A549 (cell line): ENCODE data around the gene UBAC2. TPM values are rescaled to one million over a fixed set of nuclear protein-coding genes. Genes with fewer than 3 reads are reported as not detected.
A peak's percentile ranks its signal among the peaks of the same experiment; 100 is the strongest.

ENCODE experiments used
- ATAC-seq, 2 experiments: fragments of 200-7000 bp in 1 of 2; fragments of >200 bp in 1 of 2; cut with Nextera tagmentation in 1 of 2; cut with Tn5 transposase in 1 of 2; 3 replicates each; pipeline versions ENCODE4 v1.8.0 to v1.9.1; 2018 to 2020; ENCODE audit warnings: mild to moderate bottlenecking in 1 of 2, moderate library complexity in 1 of 2
- CTCF ChIA-PET: fragments of 300-600 bp; sonication (Branson Sonifier 250); formaldehyde crosslinking; extraction: SDS; loops from one replicate; lab custom pipeline; 2021; ENCODE audit warnings: antibody characterized with exemption, inconsistent platforms; lab: Yijun Ruan, JAX
- POLR2A ChIA-PET: fragments of 350-600 bp; formaldehyde crosslinking; extraction: SDS; loops from one replicate; lab custom pipeline; 2021; ENCODE audit warnings: antibody characterized with exemption, inconsistent platforms; lab: Yijun Ruan, JAX
- DNase-seq, 2 experiments: peaks; one replicate each; pipeline versions ENCODE4 v3.0.0 to v3.0.0-alpha.2; 2011 to 2016; ENCODE audit warnings: low read depth in 1 of 2, low spot score in 1 of 2
- FAIRE-seq: peaks from 2 replicates; lab custom pipeline; 2011; peaks lifted over from hg19 to GRCh38; lab: Jason Lieb, UNC
- H3K27ac ChIP-seq, 2 experiments: fragments of >200 bp; sonication (Bioruptor Twin); formaldehyde crosslinking; 3 replicates each; pipeline ENCODE4 v1.5.1; 2016 to 2017
- H3K4me1 ChIP-seq: fragments of >200 bp; sonication (Bioruptor Twin); formaldehyde crosslinking; 3 replicates; pipeline ENCODE4 v1.6.1; 2016
- H3K4me2 ChIP-seq: fragments of >200 bp; sonication (Bioruptor Twin); formaldehyde crosslinking; 3 replicates; pipeline ENCODE4 v1.6.1; 2016
- H3K4me3 ChIP-seq: fragments of >200 bp; sonication (Bioruptor Twin); formaldehyde crosslinking; 3 replicates; pipeline ENCODE4 v1.5.1; 2016
- H3K9me3 ChIP-seq: fragments of >200 bp; sonication (Bioruptor Twin); formaldehyde crosslinking; 3 replicates; pipeline ENCODE4 v1.6.1; 2016
- ATOH8 ChIP-seq: fragments of 250-450 bp; sonication (Bioruptor Pico); IDR thresholded peaks from 2 replicates; pipeline ENCODE4 v1.5.0; 2020; ENCODE audit warnings: low read depth, mild to moderate bottlenecking, moderate library complexity
- BCL3 ChIP-seq: fragments of >200 bp; sonication (Bioruptor Twin); formaldehyde crosslinking; IDR thresholded peaks from 3 replicates; pipeline ENCODE4 v1.6.1; 2016
- CBX8 ChIP-seq: fragments of 200-600 bp; sonication (generic); IDR thresholded peaks from 2 replicates; pipeline ENCODE4 v1.6.1; 2016
- CHD2 ChIP-seq: fragments of 150-350 bp; IDR thresholded peaks from 2 replicates; pipeline ENCODE4 v1.6.1; 2014; ENCODE audit warnings: low read length; ENCODE audit not compliant: partially characterized antibody
- CHD4 ChIP-seq: fragments of 200-600 bp; sonication (generic); IDR thresholded peaks from 2 replicates; pipeline ENCODE4 v1.6.1; 2016; ENCODE audit warnings: antibody characterized with exemption, mild to moderate bottlenecking, borderline replicate concordance
- CTCF ChIP-seq: fragments of >200 bp; sonication (Bioruptor Twin); formaldehyde crosslinking; IDR thresholded peaks from 3 replicates; pipeline ENCODE4 v1.5.1; 2016
- E2F6 ChIP-seq: IDR thresholded peaks from 2 replicates; pipeline ENCODE4 v1.6.1; 2012; ENCODE audit warnings: low read depth, borderline replicate concordance
- EHF ChIP-seq: fragments of 250-450 bp; sonication (Bioruptor Pico); IDR thresholded peaks from 2 replicates; pipeline ENCODE4 v1.5.0; 2020; ENCODE audit warnings: mild to moderate bottlenecking
- ESRRA ChIP-seq: fragments of 150-350 bp; IDR thresholded peaks from 2 replicates; pipeline ENCODE4 v1.6.1; 2014; ENCODE audit warnings: mild to moderate bottlenecking, low read length, borderline replicate concordance
- FOSB ChIP-seq: fragments of 250-450 bp; sonication (Bioruptor Pico); IDR thresholded peaks from 2 replicates; pipeline ENCODE4 v1.5.0; 2020; ENCODE audit warnings: mild to moderate bottlenecking, moderate library complexity
- GATA3 ChIP-seq: IDR thresholded peaks from 2 replicates; pipeline ENCODE4 v1.6.1; 2012; ENCODE audit warnings: borderline replicate concordance
- HDAC2 ChIP-seq: fragments of 200-600 bp; sonication (generic); IDR thresholded peaks from 2 replicates; pipeline ENCODE4 v1.6.1; 2016
- HES2 ChIP-seq: fragments of >200 bp; sonication (Bioruptor Twin); formaldehyde crosslinking; IDR thresholded peaks from 2 replicates; pipeline ENCODE4 v1.6.1; 2016
- HOXA7 ChIP-seq: fragments of 250-450 bp; sonication (Bioruptor Pico); IDR thresholded peaks from 2 replicates; pipeline ENCODE4 v1.5.0; 2020; ENCODE audit warnings: mild to moderate bottlenecking, moderate library complexity
- HOXB13 ChIP-seq: fragments of 250-450 bp; sonication (Bioruptor Pico); IDR thresholded peaks from 2 replicates; pipeline ENCODE4 v1.5.0; 2020; ENCODE audit warnings: low read depth, mild to moderate bottlenecking, moderate library complexity
- JUN ChIP-seq, 2 experiments: fragments of >200 bp; sonication (Bioruptor Twin); formaldehyde crosslinking; IDR thresholded peaks; 2 replicates in 1 of 2; 3 replicates in 1 of 2; pipeline ENCODE4 v1.6.1; 2016 to 2017
- JUNB ChIP-seq: fragments of >200 bp; sonication (Bioruptor Twin); formaldehyde crosslinking; IDR thresholded peaks from 2 replicates; pipeline ENCODE4 v1.6.1; 2016
- KDM5A ChIP-seq: fragments of 200-600 bp; sonication (generic); IDR thresholded peaks from 2 replicates; pipeline ENCODE4 v1.6.1; 2016; ENCODE audit warnings: antibody characterized with exemption, mild to moderate bottlenecking
- MAFK ChIP-seq: fragments of 450-650 bp; IDR thresholded peaks from 2 replicates; pipeline ENCODE4 v1.6.1; 2014; ENCODE audit not compliant: partially characterized antibody
- MYC ChIP-seq: IDR thresholded peaks from 2 replicates; pipeline ENCODE4 v1.6.1; 2012; ENCODE audit warnings: mild to moderate bottlenecking, inconsistent platforms, low read length, improper control_type of control experiment, borderline replicate concordance
- NPAS2 ChIP-seq: fragments of 250-450 bp; sonication (Bioruptor Pico); IDR thresholded peaks from 2 replicates; pipeline ENCODE4 v1.8.0; 2022; ENCODE audit warnings: mild to moderate bottlenecking, moderate library complexity, borderline replicate concordance
- NR3C1 ChIP-seq: fragments of >200 bp; sonication (Bioruptor Twin); formaldehyde crosslinking; IDR thresholded peaks from 3 replicates; pipeline ENCODE4 v1.6.1; 2017
- PBX3 ChIP-seq: IDR thresholded peaks from 2 replicates; pipeline ENCODE4 v1.6.1; 2012
- POLR2A ChIP-seq: IDR thresholded peaks from 2 replicates; pipeline ENCODE4 v1.6.1; 2012; ENCODE audit warnings: mild to moderate bottlenecking, low read length
- RAD21 ChIP-seq, 2 experiments: fragments of >200 bp in 1 of 2; sonication (Bioruptor Twin) in 1 of 2; formaldehyde crosslinking in 1 of 2; IDR thresholded peaks in 1 of 2; conservative IDR thresholded peaks in 1 of 2; 2 replicates in 1 of 2; 3 replicates in 1 of 2; pipeline ENCODE4 v1.6.1; 2012 to 2018; ENCODE audit warnings: inconsistent platforms in 1 of 2
- RARB ChIP-seq: fragments of 250-450 bp; sonication (Bioruptor Pico); IDR thresholded peaks from 2 replicates; pipeline ENCODE4 v1.8.0; 2021; ENCODE audit warnings: mild to moderate bottlenecking, moderate library complexity
- RFX5 ChIP-seq: fragments of 450-650 bp; IDR thresholded peaks from 2 replicates; pipeline ENCODE4 v1.7.1; 2014; ENCODE audit warnings: antibody characterized with exemption, mild to moderate bottlenecking, moderate library complexity
- SMC3 ChIP-seq: fragments of >200 bp; sonication (Bioruptor Twin); formaldehyde crosslinking; IDR thresholded peaks from 3 replicates; pipeline ENCODE4 v1.6.1; 2018; ENCODE audit warnings: inconsistent platforms
- SREBF2 ChIP-seq: fragments of 450-650 bp; IDR thresholded peaks from 2 replicates; pipeline ENCODE4 v1.6.1; 2014; ENCODE audit warnings: mild to moderate bottlenecking, moderate library complexity
- TFCP2L1 ChIP-seq: fragments of 250-450 bp; sonication (Bioruptor Pico); IDR thresholded peaks from 2 replicates; pipeline ENCODE4 v1.5.0; 2021; ENCODE audit warnings: mild to moderate bottlenecking
- USF2 ChIP-seq: fragments of 450-650 bp; IDR thresholded peaks from 2 replicates; pipeline ENCODE4 v1.6.1; 2014; ENCODE audit warnings: antibody characterized with exemption
- ZC3H11A ChIP-seq: fragments of 450-650 bp; IDR thresholded peaks from 2 replicates; pipeline ENCODE4 v1.6.1; 2014; ENCODE audit warnings: antibody characterized with exemption, mild to moderate bottlenecking
- ZFP36 ChIP-seq: fragments of 450-650 bp; IDR thresholded peaks from 2 replicates; pipeline ENCODE4 v1.6.1; 2014; ENCODE audit warnings: borderline replicate concordance; ENCODE audit not compliant: partially characterized antibody
- ZNF302 ChIP-seq: fragments of 250-450 bp; sonication (Bioruptor Pico); IDR thresholded peaks from 2 replicates; pipeline ENCODE4 v1.9.0; 2021; ENCODE audit warnings: inconsistent platforms, mild to moderate bottlenecking, moderate library complexity
- ZSCAN20 ChIP-seq: fragments of 250-450 bp; sonication (Bioruptor Pico); IDR thresholded peaks from 2 replicates; pipeline ENCODE4 v1.8.0; 2022; ENCODE audit warnings: mild to moderate bottlenecking, moderate library complexity
- WGBS: methylation state at CpG from one replicate; pipeline ENCODE4 v1.1.6; 2017; ENCODE audit errors: missing lambda C conversion rate; 5-methylcytosine and 5-hydroxymethylcytosine counted together
- polyA minus RNA-seq: library from RNA; depleted of rRNA, polyadenylated mRNA; stranded (reverse); fragments of >200 nt; gene quantifications from 2 replicates; pipeline ENCODE4 v1.2.3, GENCODE V29; 2011; rRNA and poly(A)+ RNA removed
- polyA plus RNA-seq, 4 experiments: library from polyadenylated mRNA; depleted of rRNA in 3 of 4; stranded (reverse); fragments of >200 nt; fragmentation: RNase III in 1 of 4; extraction: RNeasy Plus Mini Kit Qiagen cat#74134 plus additional on column Dnase treatment in 1 of 4; gene quantifications; 2 replicates in 3 of 4; 3 replicates in 1 of 4; pipeline ENCODE4 v1.2.3, GENCODE V29; 2011 to 2017

UBAC2 gene
- polyA plus RNA-seq (2011; rRNA removed): 92.8 and 103 TPM in 2 replicates
- 44.3 and 57.1 TPM in 2 replicates for polyA plus RNA-seq (2012; cell fraction: cytosol; rRNA removed)
- 40.9 and 51.8 TPM in 2 replicates for polyA plus RNA-seq (2012; cell fraction: nucleus; rRNA removed)
- polyA plus RNA-seq (2017; fragmentation: RNase III; extraction: RNeasy Plus Mini Kit Qiagen cat#74134 plus additional on column Dnase treatment): 59.8 to 63.2 TPM (median 61.6 TPM) in 3 replicates
- polyA minus RNA-seq: 34.0 and 34.5 TPM in 2 replicates

GRCh38 chr13:99200432-99201167 is at the start of gene UBAC2:
UBAC2 (plus strand) TSS chr13:99200854; CDS start chr13:99200909, 55 bp downstream.
- under 1% methylated on average over 18 of the region's 76 CpGs for WGBS
- POLR2A ChIA-PET: interaction anchor here (0.6 to 1.7 kb wide), 15 partner anchors 9 to 1074 kb away, joined by 3 to 8 read pairs (median 4); no protein-coding TSS in a partner anchor
- Histone ChIP-seq H3K9me3 (no peaks in the 10 kb centered on the region), H3K4me3 (peak within 1 kb of the TSS; percentile 90), H3K4me1 (peaks cover 7% of the 10 kb centered on the region), H3K27ac (peak within 1 kb of the TSS; percentile 94 to 96), H3K4me2 (peak within 1 kb of the TSS; percentile 78)
- ATAC-seq (peak; percentile 91 to 93), DNase-seq (peak; percentile 80 to 92), FAIRE-seq (no peak)
- CTCF ChIA-PET: interaction anchor here (0.7 to 2.8 kb wide), 8 partner anchors 15 to 167 kb away, joined by 3 to 12 read pairs (median 8); no protein-coding TSS in a partner anchor
- TF ChIP-seq MYC: peak; percentile 57
- no peak for TF ChIP-seq ZSCAN20 (CRISPR knock-in tag)
- no peak for TF ChIP-seq JUNB
- TF ChIP-seq RAD21 (conservative IDR thresholded peaks at IDR 0.05 in 1 of 2, IDR thresholded peaks at IDR 0.05 in 1 of 2): no peak
- no peak for TF ChIP-seq ZFP36
- TF ChIP-seq POLR2A: peak; percentile 86
- no peak for TF ChIP-seq EHF (CRISPR knock-in tag)
- TF ChIP-seq HOXB13 (CRISPR knock-in tag): no peak
- TF ChIP-seq HOXA7 (CRISPR knock-in tag): no peak
- no peak for TF ChIP-seq HES2
- no peak for TF ChIP-seq ESRRA
- TF ChIP-seq RFX5: no peak
- TF ChIP-seq CHD4: no peak
- TF ChIP-seq TFCP2L1 (CRISPR knock-in tag): peak; percentile 33; the same call in 1 of the 2 replicates
- TF ChIP-seq CBX8: no peak
- TF ChIP-seq BCL3: peak; percentile 39; the same call in 1 of the 3 replicates
- no peak for TF ChIP-seq ZNF302 (CRISPR knock-in tag)
- TF ChIP-seq PBX3: no peak
- TF ChIP-seq USF2: no peak
- no peak for TF ChIP-seq FOSB (CRISPR knock-in tag)
- no peak for TF ChIP-seq ATOH8 (CRISPR knock-in tag)
- no peak for TF ChIP-seq CTCF
- no peak for TF ChIP-seq ZC3H11A
- no peak for TF ChIP-seq SREBF2
- TF ChIP-seq NR3C1: no peak
- no peak for TF ChIP-seq NPAS2
- no peak for TF ChIP-seq SMC3
- no peak for TF ChIP-seq GATA3
- peak; percentile 47 to 85; a peak in 3 of 5 replicates for TF ChIP-seq JUN (IDR thresholded peaks at IDR 0.05)
- no peak for TF ChIP-seq CHD2
- TF ChIP-seq E2F6: no peak
- peak; percentile 17; the same call in 1 of the 2 replicates for TF ChIP-seq KDM5A
- no peak for TF ChIP-seq RARB (CRISPR knock-in tag)
- TF ChIP-seq HDAC2: no peak
- TF ChIP-seq MAFK: no peak
